ENCODE results near the gene BTLA.

BTLA gene

DNA sequence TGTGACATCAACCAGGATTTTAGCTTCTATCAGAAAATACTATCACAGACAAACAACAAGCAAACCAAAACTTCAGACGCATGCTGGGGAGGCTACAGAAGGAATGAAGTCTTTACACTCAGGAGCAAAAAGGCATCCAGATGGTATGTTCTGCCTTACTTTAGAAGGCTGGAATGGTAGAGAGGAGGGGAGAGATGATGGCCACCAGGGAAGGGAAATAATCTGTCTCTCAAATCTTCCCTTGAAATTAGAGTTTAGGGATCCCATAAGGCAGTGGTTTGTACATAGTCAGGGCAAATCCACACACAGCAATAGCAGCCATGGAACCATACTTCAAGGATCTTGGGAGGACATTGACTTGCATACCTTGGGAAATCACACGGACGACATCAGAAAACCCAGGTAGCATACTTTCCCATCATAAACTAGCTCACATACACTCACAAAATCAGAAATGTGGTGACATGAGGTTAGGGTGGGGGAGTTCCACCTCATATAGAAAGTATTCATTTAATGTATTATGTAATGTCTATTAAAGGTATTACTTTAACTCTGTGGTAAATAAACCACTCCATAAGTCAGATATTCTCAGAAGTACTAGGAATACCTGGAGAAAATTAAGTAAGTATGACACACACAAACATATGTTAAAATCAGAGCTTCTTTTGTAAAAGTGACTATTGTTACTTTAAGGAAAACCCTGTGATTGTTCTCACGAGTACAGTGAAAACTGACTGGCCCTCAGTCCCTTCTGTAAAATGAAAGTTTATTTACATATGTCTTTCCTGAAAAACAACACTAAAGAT, 9.4 kb downstream of the BTLA start:
- Histone ChIP-seq H3K4me2 (ENCODE audit: low read depth, low read length, poor library complexity, severe bottlenecking) (no peak overlapping the region), H3K4me3 (ENCODE audit: insufficient read depth, low read length, poor library complexity, severe bottlenecking) (no peak overlapping the region), H3K79me2 (ENCODE audit: insufficient read depth, low read length) (no peaks in the 10 kb centered on the region), H3K9me3 (ENCODE audit: insufficient read depth, low read length) (no peaks in the 10 kb centered on the region), H3K9me2 (replicated peaks; ENCODE audit: insufficient read depth, low read length) (no peaks in the 10 kb centered on the region), H4K20me1 (ENCODE audit: low read depth, low read length) (no peaks in the 10 kb centered on the region), H3F3A (ENCODE audit: insufficient read depth) (no peaks in the 10 kb centered on the region), H3K9ac (ENCODE audit: low read length) (no peak overlapping the region), H3K27ac (ENCODE audit: low read depth, low read length) (no peak overlapping the region), H3K36me3 (ENCODE audit: low read length) (no peaks in the 10 kb centered on the region), H2AFZ (ENCODE audit: low read depth, low read length, severe bottlenecking) (no peak overlapping the region), H3K27me3 (ENCODE audit: low read length) (no peaks in the 10 kb centered on the region)
- no peak for TF ChIP-seq EZH2phosphoT487 (conservative IDR thresholded peaks at IDR 0.05; ENCODE audit: low read length)
- TF ChIP-seq, protein P1, sequence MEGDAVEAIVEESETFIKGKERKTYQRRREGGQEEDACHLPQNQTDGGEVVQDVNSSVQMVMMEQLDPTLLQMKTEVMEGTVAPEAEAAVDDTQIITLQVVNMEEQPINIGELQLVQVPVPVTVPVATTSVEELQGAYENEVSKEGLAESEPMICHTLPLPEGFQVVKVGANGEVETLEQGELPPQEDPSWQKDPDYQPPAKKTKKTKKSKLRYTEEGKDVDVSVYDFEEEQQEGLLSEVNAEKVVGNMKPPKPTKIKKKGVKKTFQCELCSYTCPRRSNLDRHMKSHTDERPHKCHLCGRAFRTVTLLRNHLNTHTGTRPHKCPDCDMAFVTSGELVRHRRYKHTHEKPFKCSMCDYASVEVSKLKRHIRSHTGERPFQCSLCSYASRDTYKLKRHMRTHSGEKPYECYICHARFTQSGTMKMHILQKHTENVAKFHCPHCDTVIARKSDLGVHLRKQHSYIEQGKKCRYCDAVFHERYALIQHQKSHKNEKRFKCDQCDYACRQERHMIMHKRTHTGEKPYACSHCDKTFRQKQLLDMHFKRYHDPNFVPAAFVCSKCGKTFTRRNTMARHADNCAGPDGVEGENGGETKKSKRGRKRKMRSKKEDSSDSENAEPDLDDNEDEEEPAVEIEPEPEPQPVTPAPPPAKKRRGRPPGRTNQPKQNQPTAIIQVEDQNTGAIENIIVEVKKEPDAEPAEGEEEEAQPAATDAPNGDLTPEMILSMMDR (IDR thresholded peaks at IDR 0.05; ENCODE audit: insufficient read depth, low read length, poor library complexity, severe bottlenecking), result no peak

DNA sequence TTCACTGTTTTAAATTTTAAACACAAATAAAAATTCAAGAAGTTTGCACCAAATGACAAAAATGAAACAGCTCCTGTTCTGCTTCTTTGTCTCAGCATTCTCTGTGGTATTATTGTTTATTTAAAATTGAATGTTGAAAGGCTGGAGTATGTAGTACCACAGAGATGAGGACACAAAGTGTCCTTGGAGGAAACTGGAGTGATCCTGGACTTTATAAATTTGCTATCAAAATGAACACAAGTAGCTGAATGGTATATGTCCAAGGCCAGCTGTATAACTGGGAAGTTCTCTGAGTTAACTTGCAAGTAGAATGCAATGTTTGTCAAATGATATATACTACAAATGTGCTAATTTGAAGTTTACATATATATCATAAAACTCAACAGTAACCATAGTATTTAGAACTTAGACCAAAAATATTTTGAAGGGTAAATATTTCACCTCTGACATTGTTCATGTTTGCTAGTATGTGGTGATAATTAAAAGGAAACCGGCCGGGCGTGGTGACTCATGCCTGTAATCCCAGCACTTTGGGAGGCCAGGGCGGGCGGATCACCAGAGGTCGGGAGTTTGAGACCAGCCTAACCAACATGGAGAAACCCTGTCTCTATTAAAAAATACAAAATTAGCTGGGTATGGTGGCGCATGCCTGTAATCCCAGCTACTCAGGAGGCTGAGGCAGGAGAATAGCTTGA, 12.3 kb downstream of the BTLA start:
- H3K27me3 ChIP-seq (ENCODE audit: low read length), result no peaks in the 10 kb centered on the region
- no peaks in the 10 kb centered on the region for H3F3A ChIP-seq (ENCODE audit: insufficient read depth)
- H3K27ac ChIP-seq (ENCODE audit: low read depth, low read length), result no peak overlapping the region
- H3K36me3 ChIP-seq (ENCODE audit: low read length), result no peaks in the 10 kb centered on the region
- no peaks in the 10 kb centered on the region for H3K9me3 ChIP-seq (ENCODE audit: insufficient read depth, low read length)
- no peaks in the 10 kb centered on the region for H3K9me2 ChIP-seq (replicated peaks; ENCODE audit: insufficient read depth, low read length)
- TF ChIP-seq, protein P1 (IDR thresholded peaks at IDR 0.05; ENCODE audit: insufficient read depth, low read length, poor library complexity, severe bottlenecking), result no peak
- no peak for TF ChIP-seq EZH2phosphoT487 (conservative IDR thresholded peaks at IDR 0.05; ENCODE audit: low read length)
- H4K20me1 ChIP-seq (ENCODE audit: low read depth, low read length), result no peaks in the 10 kb centered on the region
- H3K9ac ChIP-seq (ENCODE audit: low read length), result no peak overlapping the region
- H3K4me3 ChIP-seq (ENCODE audit: insufficient read depth, low read length, poor library complexity, severe bottlenecking), result no peak overlapping the region
- H3K79me2 ChIP-seq (ENCODE audit: insufficient read depth, low read length), result no peaks in the 10 kb centered on the region
- no peak overlapping the region for H3K4me2 ChIP-seq (ENCODE audit: low read depth, low read length, poor library complexity, severe bottlenecking)
- H2AFZ ChIP-seq (ENCODE audit: low read depth, low read length, severe bottlenecking), result no peak overlapping the region

DNA sequence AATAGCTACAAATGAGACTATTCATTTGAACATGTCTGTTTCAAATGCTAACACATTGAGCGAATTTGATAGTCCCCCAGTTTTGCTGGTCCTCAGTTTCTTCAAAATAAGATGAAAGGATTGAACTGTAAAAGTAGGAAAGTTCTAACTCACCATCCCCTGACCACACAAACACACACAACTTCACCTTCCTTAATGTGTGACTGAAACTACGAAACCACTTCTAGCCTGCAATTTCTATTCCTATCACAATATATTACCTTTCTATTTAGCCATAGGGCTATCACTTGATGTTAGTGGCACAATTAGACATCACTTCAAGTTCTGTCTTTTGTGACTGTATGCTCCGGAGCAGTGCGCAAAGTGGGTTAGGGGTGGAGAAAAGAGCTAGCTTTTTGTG, 14.9 kb downstream of the BTLA start:
- H3K4me3 ChIP-seq (ENCODE audit: insufficient read depth, low read length, poor library complexity, severe bottlenecking), result no peak overlapping the region
- TF ChIP-seq EZH2phosphoT487 (conservative IDR thresholded peaks at IDR 0.05; ENCODE audit: low read length), result no peak
- TF ChIP-seq, protein P1 (IDR thresholded peaks at IDR 0.05; ENCODE audit: insufficient read depth, low read length, poor library complexity, severe bottlenecking), result no peak
- no peak overlapping the region for H3K9ac ChIP-seq (ENCODE audit: low read length)
- no peak overlapping the region for H2AFZ ChIP-seq (ENCODE audit: low read depth, low read length, severe bottlenecking)
- H4K20me1 ChIP-seq (ENCODE audit: low read depth, low read length), result no peaks in the 10 kb centered on the region
- H3K27ac ChIP-seq (ENCODE audit: low read depth, low read length), result no peak overlapping the region
- H3K36me3 ChIP-seq (ENCODE audit: low read length), result no peaks in the 10 kb centered on the region
- H3K79me2 ChIP-seq (ENCODE audit: insufficient read depth, low read length), result no peaks in the 10 kb centered on the region
- H3F3A ChIP-seq (ENCODE audit: insufficient read depth), result no peaks in the 10 kb centered on the region
- no peaks in the 10 kb centered on the region for H3K9me3 ChIP-seq (ENCODE audit: insufficient read depth, low read length)
- no peaks in the 10 kb centered on the region for H3K27me3 ChIP-seq (ENCODE audit: low read length)
- H3K4me2 ChIP-seq (ENCODE audit: low read depth, low read length, poor library complexity, severe bottlenecking), result no peak overlapping the region
- H3K9me2 ChIP-seq (replicated peaks; ENCODE audit: insufficient read depth, low read length), result no peaks in the 10 kb centered on the region
